WTC11 (cell line): Measurements from ENCODE around the gene MICAL2. TPM values are rescaled to one million over a fixed set of nuclear protein-coding genes. Genes with fewer than 3 reads are reported as not detected.
A peak's percentile ranks its signal among the peaks of the same experiment; 100 is the strongest.

Experiments
- ATAC-seq: fragments of 200-7000 bp; cut with Tn5 transposase; 2 replicates; pipeline ENCODE4 v1.10.0; 2021; ENCODE audit warnings: mild to moderate bottlenecking, moderate library complexity
- CTCF ChIA-PET: fragments of 300-600 bp; sonication (Branson Sonifier 250); formaldehyde crosslinking; loops from one replicate; lab custom pipeline; 2021; ENCODE audit warnings: antibody characterized with exemption; lab: Charles Lee
- POLR2A ChIA-PET: fragments of 350-600 bp; sonication (Branson Sonifier 250); formaldehyde crosslinking; loops from one replicate; lab custom pipeline; 2021; ENCODE audit warnings: antibody characterized with exemption; lab: Charles Lee
- DNase-seq: peaks from one replicate; pipeline ENCODE4 v3.0.0; 2021; ENCODE audit warnings: low spot score
- H3K27ac Mint-ChIP-seq: 2 replicates; pipeline ENCODE4 v1.8.0; 2021; ENCODE audit warnings: mixed read lengths
- H3K27me3 Mint-ChIP-seq: 2 replicates; pipeline ENCODE4 v1.8.0; 2021; ENCODE audit warnings: low read depth, mild to moderate bottlenecking, moderate library complexity, mixed read lengths
- H3K36me3 Mint-ChIP-seq: 2 replicates; pipeline ENCODE4 v1.8.0; 2021; ENCODE audit warnings: mixed read lengths
- H3K4me1 Mint-ChIP-seq: 2 replicates; pipeline ENCODE4 v1.8.0; 2022; ENCODE audit warnings: mixed read lengths
- H3K4me3 Mint-ChIP-seq: 2 replicates; pipeline ENCODE4 v1.8.0; 2021; ENCODE audit warnings: mild to moderate bottlenecking, moderate library complexity, mixed read lengths
- H3K9me3 Mint-ChIP-seq: 2 replicates; pipeline ENCODE4 v1.8.0; 2021; ENCODE audit warnings: mixed read lengths
- FOXK1 ChIP-seq: sonication (generic); formaldehyde crosslinking; IDR thresholded peaks from 2 replicates; pipeline ENCODE4 v1.8.0; 2022; ENCODE audit warnings: mild to moderate bottlenecking, moderate library complexity, missing genetic modification reagents
- HMGA2 ChIP-seq: fragments of 250-450 bp; sonication (Bioruptor Pico); IDR thresholded peaks from 2 replicates; pipeline ENCODE4 v1.4.0; 2021; ENCODE audit warnings: mild to moderate bottlenecking, moderate library complexity
- JAZF1 ChIP-seq: fragments of 250-450 bp; sonication (Bioruptor Pico); IDR thresholded peaks from 2 replicates; pipeline ENCODE4 v1.9.0; 2021; ENCODE audit warnings: moderate library complexity, mild to moderate bottlenecking, inconsistent platforms
- ZNF263 ChIP-seq: sonication (generic); formaldehyde crosslinking; IDR thresholded peaks from 2 replicates; pipeline ENCODE4 v1.8.1; 2022; ENCODE audit warnings: low read depth, mild to moderate bottlenecking, moderate library complexity, missing genetic modification reagents
- total RNA-seq: library from RNA; stranded (reverse); gene quantifications from 3 replicates; pipeline ENCODE4 v1.2.3, GENCODE V29; 2021
- TF ChIP-seq, protein P1 (sequence below): sonication (generic); formaldehyde crosslinking; IDR thresholded peaks from 2 replicates; pipeline ENCODE4 v1.8.1; 2022; ENCODE audit warnings: low read depth, missing genetic modification reagents, borderline replicate concordance
- TF ChIP-seq, protein P2 (sequence below): sonication (generic); formaldehyde crosslinking; conservative IDR thresholded peaks from 2 replicates; pipeline ENCODE4 v1.8.1; 2023; ENCODE audit warnings: mild to moderate bottlenecking, low read depth, missing genetic modification reagents, moderate library complexity
- TF ChIP-seq, protein P3 (sequence below): sonication (generic); formaldehyde crosslinking; IDR thresholded peaks from 2 replicates; pipeline ENCODE4 v1.8.0; 2022; ENCODE audit warnings: mild to moderate bottlenecking, missing genetic modification reagents
- TF ChIP-seq, protein P4 (sequence below): fragments of 250-450 bp; sonication (Bioruptor Pico); conservative IDR thresholded peaks from 2 replicates; pipeline ENCODE4 v1.9.0; 2021; ENCODE audit warnings: mild to moderate bottlenecking
- TF ChIP-seq, protein P5 (sequence below): fragments of 250-450 bp; sonication (Bioruptor Pico); IDR thresholded peaks from 2 replicates; pipeline ENCODE4 v2.1.2; 2022; ENCODE audit warnings: mild to moderate bottlenecking, moderate library complexity

Gene MICAL2
- total RNA-seq, 1 experiment from 2014 or later: 3.1 TPM

DNA sequence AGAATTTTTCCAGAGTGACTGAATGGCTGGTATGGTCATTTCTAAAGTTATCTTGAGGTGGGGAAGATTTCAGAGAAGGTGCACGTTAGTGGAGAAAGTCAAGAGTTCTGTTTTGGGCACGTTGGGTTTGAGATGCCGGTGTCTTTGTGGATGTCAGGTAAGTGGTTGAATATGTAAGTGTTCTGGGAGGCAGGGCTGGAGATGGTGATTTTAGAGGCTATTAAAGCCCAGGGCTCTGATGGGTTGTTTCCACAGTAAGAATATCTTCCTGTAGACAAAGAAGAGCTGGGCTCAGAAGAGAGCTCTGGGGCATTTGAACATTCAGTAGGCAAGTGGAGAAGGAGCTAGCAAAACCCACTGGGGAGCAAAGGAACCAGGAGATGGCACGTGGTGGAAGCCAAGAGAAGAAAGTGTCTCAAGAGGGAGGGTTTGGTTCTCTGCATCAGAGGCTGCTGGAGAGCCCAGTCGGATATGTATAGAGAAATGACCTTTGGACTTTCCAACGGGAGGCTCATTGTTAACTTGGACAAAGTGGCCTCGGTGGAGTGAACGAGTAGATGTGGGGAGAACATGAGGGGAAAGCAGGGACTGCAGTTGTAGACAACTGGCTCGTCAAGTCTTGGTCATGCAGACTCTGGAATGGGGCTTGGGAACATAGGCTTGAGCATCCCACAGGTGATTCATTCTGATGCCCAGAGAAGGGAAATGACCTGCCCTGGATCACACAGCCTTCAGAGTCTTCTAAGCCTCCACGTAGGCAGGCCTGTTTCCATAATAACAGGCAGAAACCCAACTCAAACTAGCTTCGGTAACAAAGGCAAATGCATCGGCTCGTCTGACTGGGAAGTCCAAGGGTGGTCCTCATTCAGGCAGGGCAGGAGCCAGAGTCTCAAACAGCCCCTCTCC lies 168.6 kb downstream of the MICAL2 start:
- DNase-seq (no peak), ATAC-seq (no peak)
- H3K36me3 Mint-ChIP-seq: no peaks in the 10 kb centered on the region
- ChIA-PET POLR2A (no interaction called here), CTCF (interaction anchor here (0.7 to 5.2 kb wide), 3 partner anchors 10 to 232 kb away, joined by 4 to 47 read pairs (median 7); no protein-coding TSS in a partner anchor)
- H3K9me3 Mint-ChIP-seq: no peaks in the 10 kb centered on the region
- TF ChIP-seq, protein P1, sequence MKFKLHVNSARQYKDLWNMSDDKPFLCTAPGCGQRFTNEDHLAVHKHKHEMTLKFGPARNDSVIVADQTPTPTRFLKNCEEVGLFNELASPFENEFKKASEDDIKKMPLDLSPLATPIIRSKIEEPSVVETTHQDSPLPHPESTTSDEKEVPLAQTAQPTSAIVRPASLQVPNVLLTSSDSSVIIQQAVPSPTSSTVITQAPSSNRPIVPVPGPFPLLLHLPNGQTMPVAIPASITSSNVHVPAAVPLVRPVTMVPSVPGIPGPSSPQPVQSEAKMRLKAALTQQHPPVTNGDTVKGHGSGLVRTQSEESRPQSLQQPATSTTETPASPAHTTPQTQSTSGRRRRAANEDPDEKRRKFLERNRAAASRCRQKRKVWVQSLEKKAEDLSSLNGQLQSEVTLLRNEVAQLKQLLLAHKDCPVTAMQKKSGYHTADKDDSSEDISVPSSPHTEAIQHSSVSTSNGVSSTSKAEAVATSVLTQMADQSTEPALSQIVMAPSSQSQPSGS (CRISPR knock-in tag): no peak
- TF ChIP-seq, protein P2, sequence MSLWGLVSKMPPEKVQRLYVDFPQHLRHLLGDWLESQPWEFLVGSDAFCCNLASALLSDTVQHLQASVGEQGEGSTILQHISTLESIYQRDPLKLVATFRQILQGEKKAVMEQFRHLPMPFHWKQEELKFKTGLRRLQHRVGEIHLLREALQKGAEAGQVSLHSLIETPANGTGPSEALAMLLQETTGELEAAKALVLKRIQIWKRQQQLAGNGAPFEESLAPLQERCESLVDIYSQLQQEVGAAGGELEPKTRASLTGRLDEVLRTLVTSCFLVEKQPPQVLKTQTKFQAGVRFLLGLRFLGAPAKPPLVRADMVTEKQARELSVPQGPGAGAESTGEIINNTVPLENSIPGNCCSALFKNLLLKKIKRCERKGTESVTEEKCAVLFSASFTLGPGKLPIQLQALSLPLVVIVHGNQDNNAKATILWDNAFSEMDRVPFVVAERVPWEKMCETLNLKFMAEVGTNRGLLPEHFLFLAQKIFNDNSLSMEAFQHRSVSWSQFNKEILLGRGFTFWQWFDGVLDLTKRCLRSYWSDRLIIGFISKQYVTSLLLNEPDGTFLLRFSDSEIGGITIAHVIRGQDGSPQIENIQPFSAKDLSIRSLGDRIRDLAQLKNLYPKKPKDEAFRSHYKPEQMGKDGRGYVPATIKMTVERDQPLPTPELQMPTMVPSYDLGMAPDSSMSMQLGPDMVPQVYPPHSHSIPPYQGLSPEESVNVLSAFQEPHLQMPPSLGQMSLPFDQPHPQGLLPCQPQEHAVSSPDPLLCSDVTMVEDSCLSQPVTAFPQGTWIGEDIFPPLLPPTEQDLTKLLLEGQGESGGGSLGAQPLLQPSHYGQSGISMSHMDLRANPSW (CRISPR knock-in tag): no peak
- TF ChIP-seq, protein P3, sequence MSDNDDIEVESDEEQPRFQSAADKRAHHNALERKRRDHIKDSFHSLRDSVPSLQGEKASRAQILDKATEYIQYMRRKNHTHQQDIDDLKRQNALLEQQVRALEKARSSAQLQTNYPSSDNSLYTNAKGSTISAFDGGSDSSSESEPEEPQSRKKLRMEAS: no peak
- no peak overlapping the region for H3K27ac Mint-ChIP-seq
- no peaks in the 10 kb centered on the region for H3K27me3 Mint-ChIP-seq
- no peak overlapping the region for H3K4me3 Mint-ChIP-seq
- H3K4me1 Mint-ChIP-seq: peaks cover 5% of the 10 kb centered on the region; the same call in 1 of the 2 replicates

DNA sequence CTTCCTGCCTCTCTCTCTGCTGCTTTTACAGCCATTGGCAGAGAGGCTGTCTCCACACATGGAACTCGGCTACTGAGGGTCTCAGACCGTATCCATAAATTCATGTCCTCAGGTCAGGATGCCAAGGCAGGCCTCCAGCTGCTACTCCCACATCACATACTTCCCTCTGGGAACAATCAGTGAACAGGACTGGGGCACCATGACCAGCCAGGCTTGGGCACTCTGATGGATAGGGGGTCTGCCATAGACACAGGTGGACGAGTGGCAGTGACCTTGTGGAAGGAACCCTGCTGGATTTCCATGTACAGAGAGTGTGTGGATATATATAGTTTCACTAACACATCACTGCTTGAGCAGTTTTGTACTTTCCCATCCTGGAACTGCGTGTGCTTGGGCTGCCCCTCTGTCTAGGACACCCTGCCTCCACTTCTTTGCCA lies 169.3 kb downstream of the MICAL2 start:
- ATAC-seq: no peak
- no peak for DNase-seq
- ChIA-PET POLR2A (no interaction called here), CTCF (interaction anchor here (0.7 to 5.6 kb wide), 9 partner anchors 9 to 235 kb away, joined by 3 to 47 read pairs (median 4); no protein-coding TSS in a partner anchor)
- peaks cover 5% of the 10 kb centered on the region; the same call in 1 of the 2 replicates for H3K4me1 Mint-ChIP-seq
- no peak overlapping the region for H3K4me3 Mint-ChIP-seq
- H3K9me3 Mint-ChIP-seq: no peaks in the 10 kb centered on the region
- no peak for TF ChIP-seq ZNF263 (CRISPR knock-in tag)
- no peaks in the 10 kb centered on the region for H3K36me3 Mint-ChIP-seq
- no peak overlapping the region for H3K27ac Mint-ChIP-seq
- no peaks in the 10 kb centered on the region for H3K27me3 Mint-ChIP-seq

DNA sequence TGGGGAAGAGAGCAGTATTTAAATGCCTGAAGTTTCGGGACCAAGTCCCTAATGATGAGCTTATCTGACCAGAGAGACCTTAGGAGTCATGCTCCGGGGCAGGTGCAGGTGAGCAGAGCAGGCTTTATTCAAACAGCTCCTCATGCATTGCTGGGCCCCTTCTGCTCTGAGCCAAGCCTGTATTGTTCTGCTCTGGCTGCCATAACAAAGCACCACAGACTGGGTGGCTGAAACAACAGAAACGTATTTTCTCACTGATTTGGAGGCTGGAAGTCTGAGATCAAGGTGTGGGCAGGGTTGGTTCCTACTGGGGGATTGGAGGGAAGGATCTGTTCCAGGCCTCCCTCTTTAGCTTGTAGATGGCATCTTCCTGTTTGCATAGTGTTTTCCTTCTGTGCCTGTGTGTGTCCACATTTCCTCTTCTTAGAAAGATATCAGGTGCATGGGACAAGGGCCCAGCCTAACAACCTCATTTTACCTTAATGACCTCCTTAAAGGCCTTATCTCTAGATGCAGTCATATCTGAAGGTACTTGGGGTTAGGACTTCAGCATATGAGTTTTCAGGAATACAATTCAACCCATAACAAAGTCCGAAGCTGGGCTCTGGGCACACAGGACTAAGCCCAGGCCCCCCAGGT lies 169.9 kb downstream of the MICAL2 start:
- peak; percentile 18; the same call in 1 of the 2 replicates for ATAC-seq
- ChIA-PET POLR2A (no interaction called here), CTCF (interaction anchor here (0.7 to 5.6 kb wide), 13 partner anchors 9 to 236 kb away, joined by 3 to 47 read pairs (median 6); partner anchors contain the start of gene MICAL2)
- H3K36me3 Mint-ChIP-seq: no peaks in the 10 kb centered on the region
- TF ChIP-seq, protein P4, sequence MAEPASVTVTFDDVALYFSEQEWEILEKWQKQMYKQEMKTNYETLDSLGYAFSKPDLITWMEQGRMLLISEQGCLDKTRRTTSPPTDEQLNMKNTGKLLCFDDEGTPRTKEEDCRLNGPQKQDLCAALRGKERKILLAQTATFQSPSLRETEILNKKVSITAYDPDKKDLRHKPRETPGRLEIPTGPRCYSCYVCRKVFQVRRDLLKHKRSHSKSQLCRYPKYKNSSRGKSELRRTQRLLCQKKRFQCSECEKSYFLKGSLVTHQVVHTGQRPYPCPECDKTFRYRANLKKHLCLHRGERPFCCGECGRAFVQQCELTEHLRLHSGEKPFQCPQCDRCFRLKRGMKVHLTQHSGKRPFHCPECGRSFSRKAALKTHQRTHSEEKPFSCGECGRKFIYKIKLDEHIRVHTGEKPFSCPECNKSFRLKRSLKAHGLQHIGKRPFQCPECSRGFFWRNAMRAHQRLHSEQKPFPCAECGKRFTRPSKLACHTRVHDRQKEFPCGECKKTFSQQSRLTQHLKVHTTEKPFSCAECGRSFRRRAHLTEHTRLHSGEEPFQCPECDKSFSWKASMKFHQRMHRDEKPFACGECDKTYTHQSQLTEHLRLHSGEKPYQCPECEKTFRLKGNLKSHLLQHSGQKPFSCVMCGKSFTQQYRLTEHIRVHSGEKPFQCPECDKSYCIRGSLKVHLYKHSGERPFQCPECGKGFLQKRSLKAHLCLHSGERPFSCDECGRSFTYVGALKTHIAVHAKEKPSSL: no peak
- no peak for TF ChIP-seq JAZF1 (CRISPR knock-in tag)
- TF ChIP-seq HMGA2: no peak
- TF ChIP-seq FOXK1: no peak
- TF ChIP-seq, protein P5, sequence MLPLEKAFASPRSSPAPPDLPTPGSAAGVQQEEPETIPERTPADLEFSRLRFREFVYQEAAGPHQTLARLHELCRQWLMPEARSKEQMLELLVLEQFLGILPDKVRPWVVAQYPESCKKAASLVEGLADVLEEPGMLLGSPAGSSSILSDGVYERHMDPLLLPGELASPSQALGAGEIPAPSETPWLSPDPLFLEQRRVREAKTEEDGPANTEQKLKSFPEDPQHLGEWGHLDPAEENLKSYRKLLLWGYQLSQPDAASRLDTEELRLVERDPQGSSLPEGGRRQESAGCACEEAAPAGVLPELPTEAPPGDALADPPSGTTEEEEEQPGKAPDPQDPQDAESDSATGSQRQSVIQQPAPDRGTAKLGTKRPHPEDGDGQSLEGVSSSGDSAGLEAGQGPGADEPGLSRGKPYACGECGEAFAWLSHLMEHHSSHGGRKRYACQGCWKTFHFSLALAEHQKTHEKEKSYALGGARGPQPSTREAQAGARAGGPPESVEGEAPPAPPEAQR: no peak
- DNase-seq: no peak
- H3K4me1 Mint-ChIP-seq: peaks cover 5% of the 10 kb centered on the region; the same call in 1 of the 2 replicates
- no peak overlapping the region for H3K27ac Mint-ChIP-seq
- no peaks in the 10 kb centered on the region for H3K9me3 Mint-ChIP-seq
- no peak overlapping the region for H3K4me3 Mint-ChIP-seq
- H3K27me3 Mint-ChIP-seq: no peaks in the 10 kb centered on the region
